GM21526 (cell line): ENCODE results near the gene ZFAND3.

Source experiments
- ATAC-seq: cut with Tn5 transposase; IDR thresholded peaks from one replicate; pipeline ENCODE4 v1.9.1; 2021; ENCODE audit warnings: moderate library complexity; ENCODE audit not compliant: unreplicated experiment, low FRiP score

ZFAND3 gene

DNA sequence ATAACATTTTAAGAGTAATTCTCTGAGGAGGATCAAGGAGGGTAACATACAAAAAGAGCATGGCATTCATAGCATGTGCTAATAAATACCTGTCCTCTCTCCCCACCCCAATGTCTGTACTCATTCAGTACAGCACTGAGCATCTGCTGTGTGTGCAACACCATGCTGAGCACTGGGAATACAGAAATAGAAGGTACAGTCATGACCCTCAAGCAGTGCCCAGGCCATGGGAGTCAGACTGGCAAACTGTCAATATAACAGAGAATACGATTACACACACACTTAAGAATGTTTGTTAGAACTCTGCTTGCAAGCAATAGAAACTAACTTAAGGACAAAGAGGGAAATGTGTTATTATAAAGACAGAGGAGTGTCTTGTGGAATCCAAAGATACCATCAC, 24.7 kb upstream of the ZFAND3 start:
- ATAC-seq, result no peak

DNA sequence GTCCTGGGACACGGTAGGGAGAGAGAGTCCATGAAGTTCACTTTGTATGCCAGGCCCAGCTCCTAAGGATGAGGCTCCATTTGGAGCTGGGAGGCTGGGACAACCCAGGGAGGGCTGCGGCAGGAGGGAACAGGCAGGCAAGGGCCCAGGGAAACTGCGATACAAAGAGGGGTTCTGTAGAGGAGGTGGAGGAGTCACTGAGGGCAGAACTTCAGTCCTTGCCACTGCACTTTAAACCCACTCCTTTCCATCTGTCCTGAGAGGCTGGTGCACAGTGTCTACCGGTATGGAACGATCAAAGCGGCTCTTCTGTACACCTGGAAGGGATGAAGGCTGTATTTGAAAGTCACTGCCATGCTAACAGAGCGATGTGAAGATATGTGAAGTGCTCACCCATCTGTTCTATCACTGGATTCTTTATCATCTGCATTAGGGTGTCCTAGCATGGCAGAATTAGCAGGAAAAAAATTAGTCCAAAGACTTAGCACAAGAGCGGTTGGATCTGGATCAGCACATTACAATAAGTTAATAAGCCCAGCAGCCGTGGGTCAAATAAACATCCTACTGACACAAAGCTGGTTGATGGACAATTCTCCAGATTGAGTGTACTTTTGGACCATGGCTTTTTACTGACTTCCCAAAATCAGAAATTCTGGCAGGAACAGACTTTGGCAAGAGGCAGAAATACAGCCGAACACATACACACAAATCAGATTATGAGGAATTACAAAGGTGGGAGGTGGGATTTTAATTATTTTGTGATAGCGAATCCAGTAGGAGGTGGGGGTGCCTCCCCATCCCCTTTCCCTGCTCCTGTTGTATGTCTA, 20.9 kb upstream of the ZFAND3 start:
- no peak for ATAC-seq

DNA sequence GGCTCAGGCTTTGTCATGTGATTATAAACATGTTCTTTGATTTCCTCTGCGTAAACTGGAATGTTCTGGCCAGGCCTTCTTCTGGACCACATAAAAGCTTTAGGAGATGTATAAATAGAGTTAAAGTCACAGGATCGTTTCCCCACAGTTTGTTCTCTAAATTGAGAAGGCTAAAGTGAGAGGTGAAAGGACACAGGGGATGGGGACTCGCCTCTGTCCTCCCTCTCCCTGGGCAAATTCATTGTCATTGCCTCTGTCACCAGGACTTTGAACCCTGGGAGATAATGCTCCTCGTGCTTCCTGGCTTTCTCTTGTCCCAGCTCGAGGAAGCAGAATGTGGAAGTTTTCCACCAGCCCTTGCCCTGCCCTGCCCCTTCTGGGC, 20.3 kb upstream of the ZFAND3 start:
- ATAC-seq, result no peak

DNA sequence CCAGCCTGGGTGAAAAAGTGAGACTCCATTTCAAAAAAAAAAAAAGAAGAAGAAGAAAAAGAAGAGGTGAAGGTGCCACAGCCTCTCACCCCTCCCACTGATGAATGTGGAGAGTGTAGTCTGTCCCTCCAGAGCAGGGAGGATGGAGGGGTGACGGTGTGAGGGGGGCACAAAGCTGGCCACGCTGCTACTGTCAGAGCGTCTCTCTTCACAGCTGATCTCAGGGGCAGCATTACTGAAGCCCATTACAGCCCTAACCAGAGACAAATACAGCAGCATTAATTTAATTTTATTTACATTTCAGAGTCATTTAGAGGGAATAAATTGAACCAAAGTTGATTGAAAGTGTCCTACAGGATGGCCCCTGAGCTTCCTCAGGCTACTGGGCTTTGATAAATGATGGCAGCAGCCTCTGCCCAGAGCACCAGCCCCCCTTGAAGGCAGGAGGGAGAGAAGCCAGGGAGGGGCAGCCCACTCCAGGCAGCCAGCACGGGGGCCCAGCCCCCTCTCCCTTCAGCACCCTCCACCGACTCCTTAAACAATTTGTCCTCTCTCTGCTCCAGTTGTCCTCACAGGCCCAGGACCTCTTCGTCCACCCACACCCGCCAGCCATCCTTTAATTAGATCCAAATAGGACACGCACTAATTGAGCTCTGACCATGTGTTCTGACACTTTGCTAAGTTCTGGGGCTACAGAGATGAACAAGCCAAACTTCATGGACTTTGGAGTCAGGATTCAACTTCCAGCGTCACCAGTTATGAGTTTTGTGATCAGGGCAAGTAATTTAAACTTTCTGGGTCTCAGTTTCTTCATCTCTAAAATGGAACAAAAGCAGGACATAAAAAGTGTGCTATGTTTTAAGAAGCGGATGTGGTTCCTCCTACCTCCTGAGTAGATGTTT, 18.6 kb upstream of the ZFAND3 start:
- no peak for ATAC-seq

DNA sequence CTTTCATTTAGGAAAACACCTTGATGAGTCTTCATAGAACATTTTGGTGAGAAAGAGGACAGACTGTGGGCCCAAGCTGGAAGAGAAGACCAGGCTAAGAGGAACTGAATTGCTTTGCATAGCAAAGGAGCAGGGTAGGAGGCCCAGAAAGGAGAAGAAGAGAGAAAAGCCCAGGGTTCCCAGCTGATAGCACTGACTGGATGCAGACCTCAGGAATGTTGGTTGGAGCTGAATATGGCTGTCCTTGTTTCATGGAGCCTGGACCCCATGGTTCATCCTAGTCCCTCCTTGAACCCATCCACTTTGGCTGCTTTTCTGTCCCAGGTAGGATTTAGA, 18.0 kb upstream of the ZFAND3 start:
- ATAC-seq, result no peak

DNA sequence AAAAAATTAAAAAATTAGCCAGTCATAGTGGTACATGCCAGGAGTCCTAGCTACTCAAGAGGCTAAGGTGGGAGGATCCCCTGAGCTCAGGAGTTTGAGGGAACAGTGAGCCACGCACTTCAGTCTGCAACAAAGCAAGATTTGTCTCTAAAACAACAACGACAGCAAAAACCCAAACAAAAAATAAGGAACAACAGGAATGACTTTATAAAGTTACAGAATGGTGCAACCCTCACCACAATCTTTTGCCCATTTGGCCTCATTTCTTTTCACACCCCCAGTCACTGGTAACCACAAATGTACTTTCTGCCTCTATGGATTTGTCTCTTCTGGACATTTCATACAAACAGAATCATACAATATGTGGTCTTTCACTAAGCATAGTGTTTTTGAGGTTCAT, 16.7 kb upstream of the ZFAND3 start:
- no peak for ATAC-seq

DNA sequence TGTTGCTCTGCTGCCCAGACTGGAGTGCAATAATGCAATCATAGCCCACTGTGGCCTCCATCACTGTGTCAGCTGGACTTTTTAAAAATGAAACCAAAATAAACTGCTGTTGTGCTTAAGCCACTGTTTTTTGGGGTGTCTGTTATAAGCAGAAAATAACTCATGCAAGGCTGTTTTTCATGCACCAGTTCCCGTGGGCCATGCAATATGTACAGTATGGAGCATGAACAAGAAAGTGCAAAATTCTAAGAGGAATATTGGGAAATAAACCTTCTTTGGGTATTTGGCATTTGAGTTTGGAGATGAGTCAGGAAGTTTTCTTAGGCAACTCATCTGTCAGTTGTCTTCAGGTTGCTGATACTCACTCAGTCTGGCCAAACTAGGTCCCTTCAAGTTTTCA, 14.9 kb upstream of the ZFAND3 start:
- ATAC-seq, result no peak

DNA sequence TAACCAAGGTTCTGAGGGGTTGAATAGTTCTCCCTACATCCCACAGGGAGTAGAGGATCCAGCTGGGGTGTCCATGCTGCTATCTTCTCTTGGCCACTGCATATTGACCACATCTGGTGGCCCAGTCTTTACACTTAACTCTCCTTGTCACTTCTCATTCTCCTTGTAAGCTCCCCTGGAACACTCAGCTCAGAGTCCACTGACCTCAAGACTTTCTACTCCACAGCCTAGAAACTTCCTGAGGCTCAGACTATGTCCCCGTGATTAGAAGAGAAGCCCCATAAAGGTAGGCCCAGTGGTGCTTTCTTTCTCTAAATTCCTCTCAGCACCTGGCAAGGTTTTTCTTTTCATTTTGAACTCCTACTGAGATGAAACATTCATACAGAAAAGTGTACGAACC, 13.3 kb upstream of the ZFAND3 start:
- ATAC-seq, result no peak

DNA sequence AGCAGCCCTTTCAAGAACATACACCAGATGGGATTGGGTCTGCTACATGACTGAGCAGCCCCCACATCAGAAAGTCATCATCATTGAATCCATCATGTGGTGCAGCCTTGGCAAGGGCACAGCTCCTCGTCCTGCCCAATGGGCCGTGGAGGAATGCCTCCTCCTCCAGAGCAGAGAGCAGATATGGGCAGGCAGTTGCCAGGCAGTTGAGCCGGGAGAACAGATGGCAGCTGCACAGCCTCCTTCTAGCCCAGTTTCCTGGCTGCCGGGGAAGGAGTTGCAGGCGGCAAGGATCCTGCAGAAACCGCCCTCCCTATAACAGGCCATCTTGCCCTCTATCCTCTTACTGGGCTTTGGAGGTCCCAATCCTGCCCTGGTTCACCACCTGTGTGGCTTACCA, 11.9 kb upstream of the ZFAND3 start:
- ATAC-seq, result no peak

DNA sequence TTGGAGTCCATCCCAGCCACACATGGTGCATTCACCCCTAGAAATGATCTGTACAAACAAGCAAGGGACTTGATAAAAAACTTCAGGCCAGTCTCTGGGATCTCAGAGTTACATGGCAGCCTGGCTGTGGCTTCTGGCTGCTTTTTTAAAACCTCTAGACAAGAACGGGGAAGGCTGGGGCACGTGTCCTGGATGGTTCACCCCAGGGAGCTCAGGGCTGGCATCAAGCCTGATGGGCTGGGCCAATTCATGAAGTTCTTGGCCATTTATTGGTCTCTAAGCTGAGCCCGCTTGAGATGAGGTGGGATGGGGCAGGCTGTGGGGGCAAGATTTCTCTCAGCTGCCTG, 10.4 kb upstream of the ZFAND3 start:
- no peak for ATAC-seq

DNA sequence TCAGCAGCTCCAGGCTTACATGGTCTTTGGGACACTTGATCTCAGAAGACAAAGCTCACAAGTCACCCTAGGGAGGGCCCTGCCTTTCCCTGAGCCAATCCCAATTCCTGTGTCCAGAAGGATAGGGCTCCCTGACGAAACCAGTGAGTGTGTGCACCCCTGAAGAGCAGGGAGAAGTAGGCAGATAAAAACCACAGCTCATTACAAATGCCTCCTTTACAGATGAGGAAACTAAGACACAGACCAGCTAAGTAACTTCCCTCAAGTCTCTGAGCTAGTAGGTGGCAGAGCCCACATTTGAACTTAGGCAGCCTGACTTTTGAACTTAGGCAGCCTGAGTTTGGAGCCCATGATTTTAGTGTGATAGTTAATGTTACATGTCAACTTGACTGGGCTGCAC, 6.7 kb upstream of the ZFAND3 start:
- no peak for ATAC-seq

DNA sequence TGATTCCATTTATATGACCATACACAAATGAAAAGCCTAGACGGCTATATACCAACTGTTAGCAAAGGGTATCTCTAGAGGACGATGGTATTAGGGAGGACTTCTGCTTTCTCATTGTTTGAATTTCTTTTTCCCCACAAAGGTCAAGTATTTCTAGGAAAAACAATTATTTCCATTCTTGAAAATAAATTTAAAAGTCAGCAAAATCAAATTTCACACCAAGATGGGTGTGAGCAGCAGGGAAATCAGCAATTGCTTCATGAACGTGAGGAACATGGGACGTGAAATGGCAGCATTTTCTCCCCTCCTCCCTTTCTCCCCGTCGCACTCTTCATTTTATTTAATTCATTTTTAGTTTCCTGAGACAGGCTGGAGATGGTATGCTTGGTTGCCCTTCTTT, 5.2 kb upstream of the ZFAND3 start:
- ATAC-seq, result no peak

DNA sequence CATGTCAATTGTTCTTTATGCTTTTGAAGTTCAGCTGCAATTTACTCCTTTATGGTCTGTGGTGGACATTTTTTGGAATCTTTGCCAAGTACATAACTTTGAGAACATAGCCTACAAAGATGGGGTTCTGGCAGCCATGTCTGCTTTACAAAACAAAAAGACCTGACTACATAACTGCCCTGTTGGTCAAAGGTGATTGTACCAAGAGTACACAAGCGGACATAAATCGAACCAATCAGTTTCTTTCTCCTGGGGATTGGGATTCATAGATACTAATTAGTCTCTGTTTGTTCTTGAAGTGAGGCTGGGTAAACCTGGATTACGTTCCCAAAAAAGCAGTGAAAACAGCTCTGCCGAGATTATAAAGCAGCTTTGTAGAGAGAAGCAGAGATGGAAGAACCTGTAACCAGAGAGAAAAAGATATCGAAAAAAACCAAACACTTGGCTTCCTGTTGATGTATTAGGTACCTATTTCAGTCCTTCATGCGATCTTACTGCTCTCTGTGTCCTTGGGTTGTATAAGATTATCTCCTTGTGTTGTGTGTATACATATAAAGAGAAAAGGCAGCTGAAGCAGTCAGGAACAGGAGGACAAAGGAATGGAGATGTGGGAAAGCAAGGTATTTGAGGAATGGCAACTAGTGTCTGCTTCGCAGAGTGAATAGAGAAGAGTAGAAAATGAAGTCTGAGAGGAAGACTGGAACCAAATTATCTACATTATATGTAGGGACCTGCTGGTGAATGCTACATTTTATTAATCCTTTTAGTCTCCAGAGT, 2.7 kb upstream of the ZFAND3 start:
- no peak for ATAC-seq

DNA sequence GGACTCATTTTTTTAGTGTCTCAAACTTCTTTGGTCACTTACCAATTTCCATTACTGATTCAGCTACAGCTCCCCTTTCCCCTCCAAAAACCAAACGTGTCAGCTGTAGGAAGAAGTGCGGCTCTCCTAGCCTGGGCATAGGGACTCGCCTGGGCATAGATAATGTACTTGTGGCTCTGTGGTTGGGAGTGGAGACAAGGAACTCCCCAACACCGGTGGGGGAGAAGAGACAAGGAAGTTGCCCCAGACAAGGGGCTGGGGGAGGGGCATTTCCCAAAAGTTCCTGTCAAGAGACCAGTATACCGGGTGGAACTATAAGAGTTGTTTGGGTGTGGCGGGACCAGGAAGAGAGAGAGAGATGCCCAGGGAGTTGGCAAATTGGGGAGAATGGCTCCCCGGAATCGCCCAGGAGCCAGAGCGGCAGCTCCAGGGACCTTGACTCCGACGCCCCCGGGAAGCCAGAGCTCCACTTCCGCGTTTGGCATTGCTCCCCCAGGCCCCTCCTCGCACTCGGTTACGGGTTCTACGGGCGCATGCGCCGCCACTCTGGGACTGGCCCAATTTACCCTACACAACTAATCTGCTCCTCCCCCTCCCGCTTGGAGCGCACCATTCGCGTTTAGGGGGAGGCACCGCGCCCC, 871 bp upstream of the ZFAND3 start:
- ATAC-seq, result peak; percentile 70

DNA sequence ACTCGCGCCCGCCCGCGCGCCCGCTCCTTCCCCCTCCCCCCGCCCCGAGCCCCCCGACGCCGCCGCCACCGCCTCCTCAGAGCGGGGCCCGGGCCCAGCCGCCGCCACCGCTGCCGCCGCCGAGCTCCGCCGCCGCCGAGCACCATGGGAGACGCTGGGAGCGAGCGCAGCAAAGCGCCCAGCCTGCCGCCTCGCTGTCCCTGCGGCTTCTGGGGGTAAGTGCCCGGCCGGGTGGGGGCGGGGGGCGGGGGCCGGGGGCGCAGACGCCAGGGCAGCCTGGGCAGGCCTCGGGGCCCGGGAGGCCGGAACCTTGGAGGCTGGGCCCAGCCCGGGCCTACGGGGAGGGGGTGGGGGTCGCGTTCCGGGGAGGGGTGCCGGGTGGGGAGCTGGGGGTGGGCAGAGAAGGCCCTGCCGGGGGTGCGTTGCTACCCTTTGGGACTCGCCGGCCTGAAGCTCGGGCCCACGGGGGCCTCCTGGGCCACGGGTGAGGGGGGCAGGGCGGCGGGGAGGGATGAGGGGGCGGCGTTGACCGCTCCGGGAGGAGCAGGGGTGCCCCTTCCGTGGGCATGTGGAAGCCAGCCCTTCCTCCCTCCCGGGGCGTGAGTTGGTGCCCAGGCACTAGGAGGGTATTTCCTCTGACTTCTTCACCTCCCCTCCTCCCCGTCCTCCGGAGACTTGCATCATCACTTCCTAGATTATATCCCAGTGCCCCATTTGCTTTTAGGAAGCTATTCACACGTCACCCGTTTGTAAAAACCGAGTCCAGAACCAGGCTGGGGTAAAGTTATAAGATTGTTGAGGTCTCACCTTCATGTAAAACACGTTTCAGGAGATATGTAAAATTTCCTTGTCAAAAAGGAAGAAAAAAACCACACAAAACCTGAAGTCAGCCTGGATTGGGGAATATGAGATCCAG, 533 bp downstream of the ZFAND3 start:
- no peak for ATAC-seq

DNA sequence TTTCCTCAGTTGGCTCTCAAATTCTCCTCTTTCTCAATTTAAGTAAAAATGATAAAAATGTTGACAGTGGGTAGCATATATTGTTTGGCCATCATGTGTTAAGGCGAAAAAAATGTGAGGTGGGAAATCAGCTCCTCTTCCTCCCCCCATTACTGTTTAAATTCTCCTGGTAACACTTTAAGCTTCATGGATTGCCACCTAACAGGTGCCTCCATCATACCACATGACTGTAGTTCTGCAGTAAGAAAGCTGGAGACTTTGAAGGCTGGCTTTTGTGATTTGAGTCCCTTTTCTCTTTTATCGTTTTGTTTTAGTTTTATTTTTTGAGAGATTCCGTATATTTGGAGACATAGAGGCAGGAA, 1.2 kb downstream of the ZFAND3 start:
- no peak for ATAC-seq

DNA sequence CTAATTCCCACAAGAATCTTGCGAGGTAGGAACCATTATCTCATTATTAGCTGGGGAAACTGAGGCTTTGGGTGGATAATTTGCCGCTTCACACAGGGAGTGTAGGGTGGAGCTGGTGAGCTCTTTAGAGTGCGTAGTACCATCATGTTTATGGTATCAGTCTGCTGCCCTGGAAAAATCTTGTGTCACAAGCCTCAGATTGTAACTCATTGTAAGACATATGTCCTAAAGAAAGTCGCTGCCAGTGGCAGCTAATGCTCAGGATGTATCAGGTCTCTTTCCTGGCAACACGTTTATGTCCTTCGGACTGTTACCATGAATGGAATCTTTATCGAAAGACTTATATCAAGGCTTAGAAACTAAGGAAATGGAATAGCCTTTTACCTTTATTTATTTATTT, 1.9 kb downstream of the ZFAND3 start:
- no peak for ATAC-seq

DNA sequence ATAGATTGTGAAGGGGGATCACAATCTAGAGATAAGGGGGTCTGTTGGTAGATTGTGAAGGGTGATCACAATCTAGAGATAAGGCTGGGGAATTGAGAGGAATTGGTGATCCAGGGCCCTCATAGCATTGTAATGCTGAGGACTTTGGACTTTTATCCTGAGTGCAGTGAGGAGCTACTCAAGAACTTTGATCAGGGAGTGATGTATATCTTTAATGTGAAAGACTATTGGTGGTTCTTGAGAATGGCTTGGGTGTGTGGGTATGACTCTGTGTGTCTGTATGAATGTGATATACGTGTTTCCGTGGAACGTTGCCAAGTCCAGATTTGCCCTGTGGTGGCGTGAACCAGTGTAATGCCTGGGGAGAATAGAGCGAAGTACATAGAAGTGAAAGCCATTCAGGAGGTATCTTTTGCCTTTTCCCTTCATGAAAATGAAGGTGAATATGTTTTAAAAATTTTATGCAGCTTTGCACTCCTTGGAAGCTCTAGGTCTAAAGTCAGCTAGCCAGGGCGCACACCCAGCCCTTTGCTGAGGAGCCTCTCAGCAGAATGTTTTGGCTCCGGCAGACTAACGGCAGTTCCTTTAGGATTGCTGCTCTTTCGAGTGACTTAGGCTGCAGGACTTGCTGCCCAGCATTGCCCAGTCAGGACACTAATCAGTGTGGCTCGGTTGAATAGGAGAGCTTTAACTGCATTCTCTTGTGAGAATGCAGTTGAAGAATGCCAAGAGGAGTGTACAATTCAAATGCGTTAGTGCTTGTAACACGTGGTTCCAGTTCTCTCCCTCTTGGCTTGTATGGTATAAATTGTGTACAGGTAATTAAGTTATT, 3.5 kb downstream of the ZFAND3 start:
- no peak for ATAC-seq

DNA sequence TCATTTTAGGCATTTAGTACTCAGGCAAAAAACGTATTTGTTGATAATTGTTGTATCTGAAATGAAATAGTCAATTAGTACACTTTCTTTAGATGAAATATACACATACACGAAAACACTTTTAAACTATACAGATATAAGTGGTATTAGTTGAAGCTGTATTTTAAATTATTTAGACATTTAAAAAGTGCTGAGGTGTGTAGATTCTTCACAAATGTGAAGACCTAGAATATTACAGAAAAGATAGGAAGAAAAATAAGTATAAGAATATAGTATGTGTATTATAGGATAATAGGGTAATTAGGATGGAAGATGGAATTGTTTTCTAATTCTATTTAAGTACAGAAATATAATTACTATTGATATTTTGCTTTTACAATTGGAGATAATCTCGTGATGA, 4.6 kb downstream of the ZFAND3 start:
- ATAC-seq, result no peak
